HepG2 (cell line): ENCODE measurements around the gene POLG2.

Experiments
- ATF4 ChIP-seq, 2 experiments: fragments of 450-650 bp in 1 of 2; sonication (generic) in 1 of 2; formaldehyde crosslinking; IDR thresholded peaks; 2 replicates each; pipeline versions ENCODE4 v1.5.0 to v1.8.0; 2020 to 2022; ENCODE audit warnings: mild to moderate bottlenecking in 1 of 2, missing genetic modification reagents in 1 of 2
- CBX2 ChIP-seq, 2 experiments: fragments of 200-600 bp in 1 of 2; sonication (generic); formaldehyde crosslinking in 1 of 2; IDR thresholded peaks; 2 replicates each; pipeline versions ENCODE4 v1.7.0 to v1.8.1; 2018 to 2022; ENCODE audit warnings: low read depth in 2 of 2, low read length in 1 of 2, mild to moderate bottlenecking in 1 of 2, missing genetic modification reagents in 1 of 2
- ESRRA ChIP-seq: sonication (generic); formaldehyde crosslinking; IDR thresholded peaks from 2 replicates; pipeline ENCODE4 v1.5.1; 2020; ENCODE audit warnings: mild to moderate bottlenecking, low read depth, missing genetic modification reagents
- EZH2 ChIP-seq: conservative IDR thresholded peaks from 2 replicates; pipeline ENCODE4 v1.6.1; 2012; ENCODE audit warnings: mild to moderate bottlenecking, low read depth, low read length, moderate library complexity
- GMEB2 ChIP-seq: IDR thresholded peaks from 2 replicates; pipeline ENCODE4 v1.6.1; 2016; ENCODE audit warnings: missing biosample characterization, missing genetic modification reagents, low read depth
- HDAC6 ChIP-seq: fragments of 200-600 bp; sonication (generic); IDR thresholded peaks from 2 replicates; pipeline ENCODE4 v1.7.0; 2017; ENCODE audit warnings: mild to moderate bottlenecking, antibody characterized with exemption, low read length, low read depth
- JUND ChIP-seq: sonication (generic); formaldehyde crosslinking; IDR thresholded peaks from 2 replicates; pipeline ENCODE4 v1.8.0; 2022; ENCODE audit warnings: mild to moderate bottlenecking, missing genetic modification reagents
- TAF1 ChIP-seq: sonication (generic); formaldehyde crosslinking; IDR thresholded peaks from 2 replicates; pipeline ENCODE4 v1.4.0; 2020; ENCODE audit warnings: missing genetic modification reagents
- THYN1 ChIP-seq: sonication (generic); formaldehyde crosslinking; IDR thresholded peaks from 2 replicates; pipeline ENCODE4 v1.8.1; 2023; ENCODE audit warnings: low read depth, mild to moderate bottlenecking, moderate library complexity, missing genetic modification reagents, borderline replicate concordance
- USF2 ChIP-seq, 2 experiments: sonication (generic) in 1 of 2; formaldehyde crosslinking in 1 of 2; IDR thresholded peaks; 2 replicates each; pipeline versions ENCODE4 v1.5.1 to v1.6.1; 2011 to 2020; ENCODE audit warnings: borderline replicate concordance in 1 of 2, low read depth in 1 of 2, low read length in 1 of 2, mild to moderate bottlenecking in 1 of 2, missing genetic modification reagents in 1 of 2, moderate library complexity in 1 of 2
- ZNF138 ChIP-seq: sonication (generic); formaldehyde crosslinking; IDR thresholded peaks from 2 replicates; pipeline ENCODE4 v1.5.0; 2020; ENCODE audit warnings: mild to moderate bottlenecking, low read depth, missing genetic modification reagents

- no peak for TF ChIP-seq ZNF138 (CRISPR knock-in tag)
- TF ChIP-seq HDAC6, result no peak
- no peak for TF ChIP-seq JUND (CRISPR knock-in tag)
- TF ChIP-seq EZH2, result no peak
- no peak for TF ChIP-seq ATF4 (CRISPR knock-in tag; IDR thresholded peaks at IDR 0.05)
- no peak for TF ChIP-seq TAF1 (CRISPR knock-in tag)
- TF ChIP-seq CBX2 (IDR thresholded peaks at IDR 0.05; ENCODE audit: low read depth, low read length), result no peak
- no peak for TF ChIP-seq CBX2 (CRISPR knock-in tag; IDR thresholded peaks at IDR 0.05; ENCODE audit: low read depth)
- TF ChIP-seq THYN1, result no peak
- no peak for TF ChIP-seq USF2 (IDR thresholded peaks at IDR 0.05; ENCODE audit: low read depth, low read length)
- TF ChIP-seq USF2 (CRISPR knock-in tag; IDR thresholded peaks at IDR 0.05; ENCODE audit: borderline replicate concordance), result no peak
- TF ChIP-seq ESRRA, result no peak
- no peak for TF ChIP-seq GMEB2 (CRISPR knock-in tag)
These were observed 37.5 kb downstream of the POLG2 start for GRCh38 chr17:64459284-64459747.
